Measurements from ENCODE around the gene KLHL29. TPM values are rescaled to one million over a fixed set of nuclear protein-coding genes. Genes with fewer than 3 reads are reported as not detected.

The KLHL29 gene
- total RNA-seq, 2 donors from 2014 or later, result 1.0 to 2.4 TPM

DNA sequence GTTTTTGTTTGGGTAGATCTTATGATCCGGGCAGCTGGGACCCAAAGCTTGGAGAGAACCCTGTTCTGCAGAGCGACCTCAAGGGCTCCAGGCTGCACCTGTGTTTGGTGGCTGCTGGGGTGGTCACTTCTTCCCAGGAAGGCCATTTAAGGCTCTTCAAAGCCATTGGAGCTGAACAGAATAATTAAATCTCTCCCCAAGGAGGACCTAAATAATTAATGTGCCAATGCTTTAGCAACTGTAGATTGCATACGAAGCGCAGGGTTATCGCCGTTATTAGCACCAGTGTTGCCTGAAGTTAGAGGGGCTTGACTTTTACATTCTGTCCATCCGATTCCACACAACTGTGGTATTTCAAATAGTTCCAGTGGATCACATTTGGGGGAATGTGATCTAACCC, 290.5 kb downstream of the KLHL29 start:
- no peak overlapping the region for H3K4me3 Mint-ChIP-seq
- H3K27me3 ChIP-seq (ENCODE audit: control insufficient read depth, insufficient read depth, low read length, poor library complexity, severe bottlenecking), result no peaks in the 10 kb centered on the region
- H3K9me3 Mint-ChIP-seq, result peaks cover 3% of the 10 kb centered on the region
- H3K36me3 Mint-ChIP-seq (ENCODE audit: low read depth), result no peaks in the 10 kb centered on the region
- H3K27ac Mint-ChIP-seq, result no peak overlapping the region
- no peak overlapping the region for H3K27ac ChIP-seq (ENCODE audit: low read depth, low read length)
- WGBS, 2 experiments (ENCODE audit: insufficient coverage in 1 of 2, insufficient read length in 1 of 2), result 86 to 92% methylated on average over 5 to 7 of the region's 7 CpGs
- TF ChIP-seq, protein P1, sequence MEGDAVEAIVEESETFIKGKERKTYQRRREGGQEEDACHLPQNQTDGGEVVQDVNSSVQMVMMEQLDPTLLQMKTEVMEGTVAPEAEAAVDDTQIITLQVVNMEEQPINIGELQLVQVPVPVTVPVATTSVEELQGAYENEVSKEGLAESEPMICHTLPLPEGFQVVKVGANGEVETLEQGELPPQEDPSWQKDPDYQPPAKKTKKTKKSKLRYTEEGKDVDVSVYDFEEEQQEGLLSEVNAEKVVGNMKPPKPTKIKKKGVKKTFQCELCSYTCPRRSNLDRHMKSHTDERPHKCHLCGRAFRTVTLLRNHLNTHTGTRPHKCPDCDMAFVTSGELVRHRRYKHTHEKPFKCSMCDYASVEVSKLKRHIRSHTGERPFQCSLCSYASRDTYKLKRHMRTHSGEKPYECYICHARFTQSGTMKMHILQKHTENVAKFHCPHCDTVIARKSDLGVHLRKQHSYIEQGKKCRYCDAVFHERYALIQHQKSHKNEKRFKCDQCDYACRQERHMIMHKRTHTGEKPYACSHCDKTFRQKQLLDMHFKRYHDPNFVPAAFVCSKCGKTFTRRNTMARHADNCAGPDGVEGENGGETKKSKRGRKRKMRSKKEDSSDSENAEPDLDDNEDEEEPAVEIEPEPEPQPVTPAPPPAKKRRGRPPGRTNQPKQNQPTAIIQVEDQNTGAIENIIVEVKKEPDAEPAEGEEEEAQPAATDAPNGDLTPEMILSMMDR (conservative IDR thresholded peaks at IDR 0.05), result no peak
- no peaks in the 10 kb centered on the region for H3K27me3 Mint-ChIP-seq (ENCODE audit: insufficient read depth)
- H3K9me3 ChIP-seq (ENCODE audit: control insufficient read depth, low read length), result no peaks in the 10 kb centered on the region
- H3K36me3 ChIP-seq (ENCODE audit: control insufficient read depth, insufficient read depth, low read length), result no peaks in the 10 kb centered on the region
- DNase-seq, result no peak
- H3K9ac ChIP-seq (ENCODE audit: extremely low read depth, low read length, poor library complexity, severe bottlenecking), result no peak overlapping the region
- H3K4me3 ChIP-seq (ENCODE audit: low read length), result no peak overlapping the region
- H3K4me1 ChIP-seq (ENCODE audit: control insufficient read depth, insufficient read depth, low read length), result no peaks in the 10 kb centered on the region
- peaks cover 3% of the 10 kb centered on the region for H3K4me1 Mint-ChIP-seq

DNA sequence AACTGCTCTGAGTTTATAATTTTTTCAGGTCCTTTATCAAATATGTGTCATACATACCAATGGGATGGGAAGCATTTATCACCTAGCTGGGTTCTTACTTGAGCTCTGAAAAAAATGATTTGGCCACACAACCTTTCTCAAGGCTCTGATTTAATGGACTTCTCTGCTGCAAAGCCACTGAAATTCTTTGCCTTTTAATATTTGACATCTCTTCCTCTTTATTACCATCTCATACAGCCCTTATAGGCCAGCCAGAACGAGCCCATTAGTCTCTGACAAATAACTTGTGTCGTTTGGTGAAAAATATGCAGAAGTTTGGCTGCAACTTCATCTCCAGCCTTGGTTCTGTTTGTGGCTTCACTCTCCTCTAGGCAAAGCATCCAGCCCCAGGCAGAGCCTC, 292.9 kb downstream of the KLHL29 start:
- DNase-seq, result no peak
- Mint-ChIP-seq H3K4me3 (no peak overlapping the region), H3K4me1 (no peaks in the 10 kb centered on the region), H3K27me3 (ENCODE audit: insufficient read depth) (no peaks in the 10 kb centered on the region), H3K9me3 (peaks cover 3% of the 10 kb centered on the region), H3K36me3 (ENCODE audit: low read depth) (no peaks in the 10 kb centered on the region), H3K27ac (no peak overlapping the region)
- Histone ChIP-seq H3K9ac (ENCODE audit: extremely low read depth, low read length, poor library complexity, severe bottlenecking) (no peak overlapping the region), H3K27ac (ENCODE audit: low read depth, low read length) (no peak overlapping the region), H3K4me3 (ENCODE audit: low read length) (no peak overlapping the region), H3K9me3 (ENCODE audit: control insufficient read depth, low read length) (no peaks in the 10 kb centered on the region), H3K27me3 (ENCODE audit: control insufficient read depth, insufficient read depth, low read length, poor library complexity, severe bottlenecking) (no peaks in the 10 kb centered on the region), H3K36me3 (ENCODE audit: control insufficient read depth, insufficient read depth, low read length) (no peaks in the 10 kb centered on the region), H3K4me1 (ENCODE audit: control insufficient read depth, insufficient read depth, low read length) (no peaks in the 10 kb centered on the region)
- TF ChIP-seq, protein P1 (conservative IDR thresholded peaks at IDR 0.05), result no peak
- WGBS, 2 experiments (ENCODE audit: insufficient coverage in 1 of 2, insufficient read length in 1 of 2), result 93 to 100% methylated on average over 2 of the region's 2 CpGs

DNA sequence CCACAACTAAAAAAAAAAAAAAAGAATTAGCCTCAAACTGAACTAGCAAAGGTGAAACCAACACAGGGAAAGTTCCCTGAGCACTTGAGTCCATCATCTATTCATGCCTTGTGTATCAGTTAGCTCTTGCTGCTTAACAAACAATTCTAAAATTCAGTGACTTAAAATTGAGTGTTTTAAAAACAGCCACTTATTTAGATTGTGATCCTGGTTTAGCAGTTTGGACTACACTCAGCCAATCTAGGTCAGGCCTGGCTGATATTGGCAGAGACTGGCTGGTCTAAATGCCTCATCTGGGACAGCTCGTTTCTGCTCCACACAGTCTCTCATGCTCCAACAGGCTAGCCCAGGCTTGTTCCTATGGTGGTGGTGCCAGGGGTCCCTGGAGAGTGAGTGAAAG, 294.1 kb downstream of the KLHL29 start:
- Mint-ChIP-seq H3K36me3 (ENCODE audit: low read depth) (no peaks in the 10 kb centered on the region), H3K27me3 (ENCODE audit: insufficient read depth) (no peaks in the 10 kb centered on the region), H3K27ac (no peak overlapping the region), H3K4me3 (no peak overlapping the region), H3K9me3 (peaks cover 3% of the 10 kb centered on the region), H3K4me1 (no peaks in the 10 kb centered on the region)
- Histone ChIP-seq H3K36me3 (ENCODE audit: control insufficient read depth, insufficient read depth, low read length) (no peaks in the 10 kb centered on the region), H3K9ac (ENCODE audit: extremely low read depth, low read length, poor library complexity, severe bottlenecking) (no peak overlapping the region), H3K4me1 (ENCODE audit: control insufficient read depth, insufficient read depth, low read length) (no peaks in the 10 kb centered on the region), H3K27me3 (ENCODE audit: control insufficient read depth, insufficient read depth, low read length, poor library complexity, severe bottlenecking) (no peaks in the 10 kb centered on the region), H3K4me3 (ENCODE audit: low read length) (no peak overlapping the region), H3K9me3 (ENCODE audit: control insufficient read depth, low read length) (no peaks in the 10 kb centered on the region), H3K27ac (ENCODE audit: low read depth, low read length) (no peak overlapping the region)
- WGBS, 2 experiments (ENCODE audit: insufficient coverage in 1 of 2, insufficient read length in 1 of 2), result 92% methylated on average over 1 of the region's 1 CpG; no CpG with 5 or more reads in 1 of the 2 experiments
- no peak for DNase-seq
- TF ChIP-seq, protein P1 (conservative IDR thresholded peaks at IDR 0.05), result no peak

Data from endodermal cell (in vitro differentiated cells).